Fibroblast of upper back skin (primary cell): Measurements from ENCODE around the gene GLRA1.
"Not testable (repeated sequence)": the region's sequence is repeated elsewhere in the genome, so short reads cannot be mapped to it uniquely, and the experiment has no call there.

Source experiments
- DNase-seq: peaks from one replicate; pipeline ENCODE4 v3.0.0-alpha.2; 2013

Gene GLRA1

GRCh38 chr5:151812757-151813309, 111.8 kb downstream of the GLRA1 start:
- DNase-seq, result peak; percentile 50

- peak; percentile 44 for DNase-seq
Observed at GRCh38 chr5:151811593-151812321, 112.9 kb downstream of the GLRA1 start.

- peak; percentile 11 for DNase-seq
Observed at GRCh38 chr5:151810897-151811296, 113.8 kb downstream of the GLRA1 start.

GRCh38 chr5:151810449-151810848, 114.2 kb downstream of the GLRA1 start:
- peak; percentile 32 for DNase-seq

GRCh38 chr5:151808451-151809169, 116.0 kb downstream of the GLRA1 start:
- peak; percentile 26 for DNase-seq

- DNase-seq, result peak; percentile 86
Observed at GRCh38 chr5:151805414-151806223, 119.0 kb downstream of the GLRA1 start.

- DNase-seq, result no peak
Observed at GRCh38 chr5:151800532-151800931, 124.1 kb downstream of the GLRA1 start.

GRCh38 chr5:151799407-151799806, 125.2 kb downstream of the GLRA1 start:
- no peak for DNase-seq

GRCh38 chr5:151798674-151799073, 126.0 kb downstream of the GLRA1 start:
- DNase-seq, result no peak

GRCh38 chr5:151795426-151795825, 129.2 kb downstream of the GLRA1 start:
- DNase-seq, result no peak

- no peak for DNase-seq
Observed at GRCh38 chr5:151793358-151793757, 131.3 kb downstream of the GLRA1 start.

GRCh38 chr5:151787817-151788216, 136.8 kb downstream of the GLRA1 start:
- DNase-seq, result no peak

GRCh38 chr5:151786468-151786867, 138.2 kb downstream of the GLRA1 start:
- DNase-seq, result no peak

GRCh38 chr5:151784141-151784540, 140.5 kb downstream of the GLRA1 start:
- DNase-seq, result no peak

GRCh38 chr5:151783664-151784063, 141.0 kb downstream of the GLRA1 start:
- not testable (repeated sequence) for DNase-seq

GRCh38 chr5:151781201-151781600, 143.4 kb downstream of the GLRA1 start:
- no peak for DNase-seq

- DNase-seq, result no peak
Observed at GRCh38 chr5:151780348-151780747, 144.3 kb downstream of the GLRA1 start.

GRCh38 chr5:151779531-151780125, 145.0 kb downstream of the GLRA1 start:
- no peak for DNase-seq

GRCh38 chr5:151775025-151775606, 149.5 kb downstream of the GLRA1 start:
- no peak for DNase-seq

- DNase-seq, result no peak
Observed at GRCh38 chr5:151773951-151774350, 150.7 kb downstream of the GLRA1 start.

GRCh38 chr5:151772846-151773561, 151.6 kb downstream of the GLRA1 start:
- peak; percentile 34 for DNase-seq
